Superior temporal gyrus (tissue), 1 donor: ENCODE measurements around the gene CHRDL2.
A peak's percentile ranks its signal among the peaks of the same experiment; 100 is the strongest.

Experiments used
- DNase-seq: peaks from one replicate; pipeline ENCODE4 v3.0.0-alpha.2; 2016; ENCODE audit errors: extremely low spot score

CHRDL2 gene

GRCh38 chr11:74710281-74710938 is 20.8 kb downstream of the CHRDL2 start:
- no peak for DNase-seq

GRCh38 chr11:74709175-74709574 is 22.1 kb downstream of the CHRDL2 start:
- DNase-seq, result no peak

- DNase-seq, result no peak
These were observed 23.4 kb downstream of the CHRDL2 start for GRCh38 chr11:74707602-74708510.

GRCh38 chr11:74707182-74707581 is 24.0 kb downstream of the CHRDL2 start:
- no peak for DNase-seq

- no peak for DNase-seq
These were observed 28.0 kb downstream of the CHRDL2 start for GRCh38 chr11:74703211-74703610.

GRCh38 chr11:74702383-74703007 is 28.7 kb downstream of the CHRDL2 start:
- DNase-seq, result peak; percentile 82

GRCh38 chr11:74701351-74701750 is 29.9 kb downstream of the CHRDL2 start:
- DNase-seq, result no peak

GRCh38 chr11:74699615-74700396 is 31.4 kb downstream of the CHRDL2 start:
- DNase-seq, result no peak

GRCh38 chr11:74697722-74698121 is 33.5 kb downstream of the CHRDL2 start:
- no peak for DNase-seq

GRCh38 chr11:74696939-74697675 is 34.1 kb downstream of the CHRDL2 start:
- no peak for DNase-seq

- DNase-seq, result no peak
These were observed 34.7 kb downstream of the CHRDL2 start for GRCh38 chr11:74696500-74696899.

GRCh38 chr11:74695705-74696280 is 35.4 kb downstream of the CHRDL2 start:
- no peak for DNase-seq

GRCh38 chr11:74694136-74694930 is 36.9 kb downstream of the CHRDL2 start:
- no peak for DNase-seq

- DNase-seq, result no peak
These were observed 37.7 kb downstream of the CHRDL2 start for GRCh38 chr11:74693531-74693930.

- no peak for DNase-seq
These were observed 39.5 kb downstream of the CHRDL2 start for GRCh38 chr11:74691755-74692154.

GRCh38 chr11:74689666-74690065 is 41.6 kb downstream of the CHRDL2 start:
- no peak for DNase-seq

- DNase-seq, result no peak
These were observed 43.8 kb downstream of the CHRDL2 start for GRCh38 chr11:74687237-74688023.

GRCh38 chr11:74686792-74687191 is 44.4 kb downstream of the CHRDL2 start:
- DNase-seq, result no peak

GRCh38 chr11:74685905-74686304 is 45.3 kb downstream of the CHRDL2 start:
- DNase-seq, result peak; percentile 29
